Subcutaneous adipose tissue (tissue), 4 donors: ENCODE data around the gene CHMP3. TPM values are rescaled to one million over a fixed set of nuclear protein-coding genes. Genes with fewer than 3 reads are reported as not detected.

Source experiments
- CTCF ChIP-seq: fragments of 450-650 bp; IDR thresholded peaks from one replicate; pipeline ENCODE4 v1.5.1; 2016; ENCODE audit warnings: low read depth, mild to moderate bottlenecking, control low read depth, antibody characterized with exemption, moderate library complexity
- total RNA-seq, 4 donors: library from RNA; depleted of rRNA; stranded (reverse); fragments of >200 nt; gene quantifications; one replicate each; pipeline ENCODE4 v1.1.0, GENCODE V29; 2016

The CHMP3 gene
- total RNA-seq, 4 donors from 2014 or later = 103 to 228 (median 130) TPM

- no peak for TF ChIP-seq CTCF
These were observed 413 bp upstream of the CHMP3 start for GRCh38 chr2:86563650-86564061.

GRCh38 chr2:86562485-86562921 is 740 bp downstream of the CHMP3 start:
- TF ChIP-seq CTCF = no peak

- TF ChIP-seq CTCF = no peak
These were observed 5.4 kb downstream of the CHMP3 start for GRCh38 chr2:86557836-86558235.

GRCh38 chr2:86556508-86556907 is 6.7 kb downstream of the CHMP3 start:
- no peak for TF ChIP-seq CTCF

- TF ChIP-seq CTCF = no peak
These were observed 10.4 kb downstream of the CHMP3 start for GRCh38 chr2:86552889-86553288.

GRCh38 chr2:86543793-86544192 is 19.4 kb downstream of the CHMP3 start:
- TF ChIP-seq CTCF = no peak

- no peak for TF ChIP-seq CTCF
These were observed 19.9 kb downstream of the CHMP3 start for GRCh38 chr2:86543335-86543734.

GRCh38 chr2:86542814-86543213 is 20.4 kb downstream of the CHMP3 start:
- TF ChIP-seq CTCF = no peak
